ENCODE results near the gene CLDN10.
"Not testable (repeated sequence)": the region's sequence is repeated elsewhere in the genome, so short reads cannot be mapped to it uniquely, and the experiment has no call there.

The CLDN10 gene

GRCh38 chr13:95552539-95553441, at the start of gene CLDN10:
CLDN10 (plus strand) TSS chr13:95552720; CDS start chr13:95552754, 34 bp downstream.
- DNase-seq: no peak

DNA sequence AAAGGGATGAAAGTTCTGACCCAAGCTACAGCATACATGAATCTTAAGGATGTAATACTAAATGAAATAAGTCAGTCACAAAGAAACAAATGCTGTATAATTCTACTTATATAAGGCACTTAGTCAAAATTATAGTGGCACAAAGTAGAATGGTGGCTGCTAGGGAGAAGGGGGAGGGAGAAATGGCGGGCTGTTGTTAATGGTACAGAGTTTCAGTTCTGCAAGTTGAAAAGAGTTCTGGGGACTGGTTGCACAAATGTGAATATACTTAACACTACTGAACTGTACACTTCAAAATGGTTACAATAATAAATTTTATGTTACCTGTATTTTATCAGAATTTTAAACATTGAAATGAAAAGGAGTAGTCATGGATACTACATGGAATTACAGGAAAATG, 48.9 kb upstream of the CLDN10 start:
- DNase-seq: no peak

DNA sequence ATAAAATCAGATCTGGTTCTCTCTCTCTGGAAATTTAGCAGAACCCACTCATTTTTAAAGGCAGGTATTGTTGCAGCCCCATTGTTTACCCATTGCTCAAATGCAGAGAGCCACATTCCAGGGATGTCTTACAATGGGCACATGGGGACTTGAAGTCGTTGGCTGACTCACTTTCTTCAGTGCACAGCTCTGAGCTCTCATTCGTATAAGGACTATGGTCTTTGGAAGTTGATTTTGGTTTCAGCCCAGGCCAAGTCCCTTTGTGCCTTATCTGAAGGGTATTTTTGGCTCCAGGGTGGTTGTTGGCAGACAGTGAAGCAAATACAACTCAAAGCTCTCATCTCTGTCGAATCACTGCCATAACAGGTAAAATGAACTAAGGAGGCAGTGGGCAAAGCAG, 47.3 kb upstream of the CLDN10 start:
- DNase-seq: no peak

DNA sequence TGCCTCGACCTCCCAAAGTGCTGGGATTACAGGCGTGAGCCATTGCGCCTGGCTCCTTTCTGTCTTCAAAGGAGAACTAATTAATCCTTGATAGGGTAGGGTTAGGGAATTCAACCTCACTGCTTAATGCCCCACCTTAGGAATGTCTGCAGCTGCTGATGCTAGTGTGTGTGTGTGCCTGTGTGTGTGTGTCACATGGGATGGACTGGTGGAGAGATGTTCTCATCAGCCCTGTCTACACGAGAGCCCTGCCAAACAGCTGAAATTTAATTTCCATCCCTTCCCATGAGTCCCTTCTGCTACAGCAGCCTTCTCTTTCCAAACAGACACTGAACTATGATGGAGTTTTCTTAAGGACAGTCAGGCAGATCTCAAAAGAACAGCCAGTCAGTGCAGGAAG, 46.5 kb upstream of the CLDN10 start:
- no peak for DNase-seq

DNA sequence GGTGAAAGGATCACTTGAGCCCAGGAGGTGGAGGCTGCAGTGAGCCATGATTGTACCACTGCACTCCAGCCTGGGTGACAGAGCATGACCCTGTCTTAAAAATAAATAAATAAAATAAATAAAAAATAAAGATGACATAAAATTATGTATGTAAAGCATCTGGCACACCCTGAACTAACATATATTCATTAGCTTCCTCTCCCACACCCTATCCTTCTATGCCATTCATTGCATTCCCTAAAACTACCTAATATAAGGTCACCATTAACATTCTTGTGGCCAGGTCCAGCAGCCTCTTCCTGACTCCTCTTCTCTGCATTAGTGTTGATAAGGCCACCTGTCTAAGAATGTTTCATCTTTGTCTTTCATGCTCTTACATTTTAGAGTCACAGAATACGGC, 44.5 kb upstream of the CLDN10 start:
- DNase-seq: no peak

- DNase-seq: no peak
Observed at GRCh38 chr13:95508996-95509395, 43.5 kb upstream of the CLDN10 start.

- DNase-seq: no peak
Observed at GRCh38 chr13:95509521-95510310, 42.8 kb upstream of the CLDN10 start.

DNA sequence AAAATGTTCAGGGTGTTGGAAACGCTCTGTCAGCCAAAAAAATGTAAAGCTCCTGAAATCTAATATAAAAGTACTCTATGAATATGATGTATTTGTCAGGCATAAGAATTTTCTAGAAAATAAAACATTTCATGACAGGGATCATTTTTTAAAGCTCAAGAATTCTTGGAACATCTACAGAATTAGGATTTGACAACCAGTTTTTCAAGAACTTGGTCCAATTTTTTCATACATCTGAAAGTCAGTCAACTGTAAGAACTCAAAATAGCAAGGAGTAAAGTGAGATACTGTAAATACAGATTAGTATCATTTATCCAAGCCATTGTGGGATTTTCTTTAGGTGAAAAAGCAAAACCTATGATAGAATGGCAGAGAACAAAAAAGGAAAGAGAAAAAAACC, 41.6 kb upstream of the CLDN10 start:
- no peak for DNase-seq

GRCh38 chr13:95512424-95512823, 40.1 kb upstream of the CLDN10 start:
- DNase-seq: no peak

DNA sequence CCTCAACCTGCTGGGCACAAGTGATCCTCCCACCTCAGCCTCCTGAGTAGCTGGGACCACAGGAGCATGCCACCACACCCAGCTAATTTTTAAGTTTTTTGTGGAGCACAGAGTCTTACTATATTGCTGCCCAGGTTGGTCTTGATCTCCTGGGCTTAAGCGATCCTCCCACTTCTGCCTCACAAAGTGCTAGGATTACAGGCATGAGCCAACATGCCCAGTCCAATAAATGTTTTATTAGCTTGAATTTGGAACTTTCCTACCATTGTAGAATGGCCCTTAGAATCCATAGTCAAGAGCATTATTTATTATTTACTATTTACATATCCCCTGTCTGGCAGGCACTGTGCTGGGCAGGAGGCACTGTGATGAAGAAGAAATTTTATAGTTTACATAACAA, 39.6 kb upstream of the CLDN10 start:
- DNase-seq: no peak

GRCh38 chr13:95515606-95516005, 36.9 kb upstream of the CLDN10 start:
- not testable (repeated sequence) for DNase-seq

DNA sequence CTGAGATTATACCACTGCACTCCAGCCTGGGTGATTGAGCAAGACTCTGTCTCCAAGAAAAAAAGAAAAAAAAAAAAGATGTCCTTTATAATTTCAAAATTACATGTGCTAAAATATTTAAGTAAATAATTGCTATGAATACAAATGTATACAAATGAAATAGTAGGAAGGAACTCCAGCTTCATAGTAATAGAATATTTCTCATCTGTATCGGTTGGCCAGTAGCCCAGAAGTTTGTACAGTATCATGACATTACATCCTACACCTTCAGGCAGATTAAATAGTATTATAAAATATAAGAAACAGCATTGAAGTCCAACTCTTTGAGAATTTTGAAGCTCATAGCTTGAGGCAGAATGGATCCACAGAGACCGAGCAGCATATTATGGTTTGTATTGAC, 36.5 kb upstream of the CLDN10 start:
- DNase-seq: no peak

DNA sequence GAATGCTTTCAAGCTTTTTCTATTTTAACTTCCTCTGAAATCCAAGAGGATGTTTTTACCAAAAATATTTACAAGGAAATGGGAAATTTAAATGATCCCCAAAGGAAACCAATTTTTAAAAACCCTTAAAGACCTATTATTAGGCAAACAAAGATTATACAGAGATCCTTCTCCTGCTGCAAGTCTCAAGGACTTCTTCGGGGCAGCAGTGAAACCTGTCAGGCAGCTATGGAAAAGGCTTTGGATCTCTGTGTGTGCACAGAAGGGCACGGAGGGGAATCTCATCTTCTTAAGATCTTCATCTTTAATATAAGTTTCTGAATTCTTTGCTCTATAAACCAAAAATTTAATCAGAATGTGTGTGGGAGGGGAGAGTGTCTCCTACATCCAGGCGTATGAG, 36.0 kb upstream of the CLDN10 start:
- no peak for DNase-seq

- no peak for DNase-seq
Observed at GRCh38 chr13:95523598-95523997, 28.9 kb upstream of the CLDN10 start.

GRCh38 chr13:95524264-95524901, 28.1 kb upstream of the CLDN10 start:
- DNase-seq: no peak

DNA sequence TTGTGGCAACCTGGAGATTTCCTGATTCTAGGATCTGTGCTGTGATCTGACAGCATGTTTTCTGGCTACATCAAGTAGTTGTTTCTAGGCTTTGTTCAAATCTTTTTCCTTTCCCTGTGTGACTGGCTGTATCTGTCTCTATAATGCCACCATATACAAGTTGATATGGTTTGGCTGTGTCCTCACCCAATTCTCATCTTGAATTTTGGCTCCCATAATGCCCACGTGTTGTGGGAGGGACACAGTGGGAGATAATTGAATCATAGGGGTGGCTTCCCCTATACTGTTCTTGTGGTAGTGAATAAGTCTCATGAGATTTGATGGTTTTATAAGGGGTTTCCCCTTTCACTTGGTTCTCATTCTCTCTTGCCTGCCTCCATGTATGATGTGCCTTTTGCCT, 24.6 kb upstream of the CLDN10 start:
- DNase-seq: no peak

- DNase-seq: no peak
Observed at GRCh38 chr13:95530178-95530577, 22.3 kb upstream of the CLDN10 start.

- no peak for DNase-seq
Observed at GRCh38 chr13:95533545-95534160, 18.9 kb upstream of the CLDN10 start.

DNA sequence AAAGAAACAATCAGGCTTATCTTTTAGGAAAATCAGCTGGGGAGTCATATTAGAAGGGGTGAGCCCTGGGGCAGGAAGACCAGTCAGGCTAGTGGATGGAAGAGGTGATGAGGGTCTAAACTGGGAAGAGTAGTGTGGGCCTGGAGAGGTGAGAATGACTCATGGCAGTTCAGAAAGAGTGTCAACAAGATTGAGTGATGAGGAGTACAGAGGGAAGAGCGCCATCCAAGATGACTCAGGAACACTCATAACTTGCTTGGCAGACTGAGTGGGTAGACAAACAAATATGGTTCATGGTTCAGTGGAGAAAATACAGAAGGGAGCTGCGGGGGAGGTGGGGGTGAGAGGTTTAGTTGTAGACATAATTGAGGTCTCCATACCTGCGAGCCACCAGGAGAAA, 17.3 kb upstream of the CLDN10 start:
- no peak for DNase-seq

DNA sequence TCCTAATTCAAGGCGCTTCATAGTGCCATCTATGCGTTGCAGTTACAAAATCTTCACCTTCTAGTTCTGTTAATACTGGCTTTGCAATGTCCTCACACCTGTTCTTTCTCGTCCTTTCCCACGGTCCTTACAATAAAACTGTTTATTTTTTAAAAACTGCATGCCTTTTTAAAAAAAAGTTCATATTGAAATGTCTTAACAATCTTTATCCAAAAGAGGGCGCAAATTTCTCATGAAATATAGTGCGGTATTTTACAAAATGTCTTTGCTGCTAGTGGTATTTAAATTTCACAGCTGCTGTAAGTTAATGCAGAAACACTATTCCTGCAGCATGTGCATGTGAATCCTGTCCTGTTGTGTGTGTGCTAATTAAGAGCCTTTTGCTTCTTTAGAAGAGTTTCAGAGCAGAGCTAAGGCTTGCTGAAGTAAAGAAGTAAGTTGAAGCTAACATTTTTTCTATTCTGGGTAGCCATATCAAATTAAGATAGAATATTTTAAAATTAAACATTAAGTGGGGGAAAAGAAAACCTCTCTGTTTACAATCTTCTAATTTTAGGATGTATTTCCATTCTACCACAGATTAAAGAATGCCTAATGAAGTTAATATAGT, 15.8 kb upstream of the CLDN10 start:
- peak; percentile 24 for DNase-seq

GRCh38 chr13:95540888-95541287, 11.6 kb upstream of the CLDN10 start:
- DNase-seq: no peak

- DNase-seq: no peak
Observed at GRCh38 chr13:95541308-95541707, 11.2 kb upstream of the CLDN10 start.
